GM12874 (cell line): Measurements from ENCODE around the gene RPL27A.

ENCODE experiments used
- TF ChIP-seq, protein P1 (sequence below): IDR thresholded peaks from 2 replicates; pipeline ENCODE4 v1.5.1; 2011; ENCODE audit warnings: low read depth, mild to moderate bottlenecking, control low read depth, low read length, moderate library complexity; ENCODE audit not compliant: insufficient read depth

The RPL27A gene

GRCh38 chr11:8730697-8731020 lies 48.1 kb downstream of the RPL27A start:
- TF ChIP-seq, protein P1, sequence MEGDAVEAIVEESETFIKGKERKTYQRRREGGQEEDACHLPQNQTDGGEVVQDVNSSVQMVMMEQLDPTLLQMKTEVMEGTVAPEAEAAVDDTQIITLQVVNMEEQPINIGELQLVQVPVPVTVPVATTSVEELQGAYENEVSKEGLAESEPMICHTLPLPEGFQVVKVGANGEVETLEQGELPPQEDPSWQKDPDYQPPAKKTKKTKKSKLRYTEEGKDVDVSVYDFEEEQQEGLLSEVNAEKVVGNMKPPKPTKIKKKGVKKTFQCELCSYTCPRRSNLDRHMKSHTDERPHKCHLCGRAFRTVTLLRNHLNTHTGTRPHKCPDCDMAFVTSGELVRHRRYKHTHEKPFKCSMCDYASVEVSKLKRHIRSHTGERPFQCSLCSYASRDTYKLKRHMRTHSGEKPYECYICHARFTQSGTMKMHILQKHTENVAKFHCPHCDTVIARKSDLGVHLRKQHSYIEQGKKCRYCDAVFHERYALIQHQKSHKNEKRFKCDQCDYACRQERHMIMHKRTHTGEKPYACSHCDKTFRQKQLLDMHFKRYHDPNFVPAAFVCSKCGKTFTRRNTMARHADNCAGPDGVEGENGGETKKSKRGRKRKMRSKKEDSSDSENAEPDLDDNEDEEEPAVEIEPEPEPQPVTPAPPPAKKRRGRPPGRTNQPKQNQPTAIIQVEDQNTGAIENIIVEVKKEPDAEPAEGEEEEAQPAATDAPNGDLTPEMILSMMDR: no peak

DNA sequence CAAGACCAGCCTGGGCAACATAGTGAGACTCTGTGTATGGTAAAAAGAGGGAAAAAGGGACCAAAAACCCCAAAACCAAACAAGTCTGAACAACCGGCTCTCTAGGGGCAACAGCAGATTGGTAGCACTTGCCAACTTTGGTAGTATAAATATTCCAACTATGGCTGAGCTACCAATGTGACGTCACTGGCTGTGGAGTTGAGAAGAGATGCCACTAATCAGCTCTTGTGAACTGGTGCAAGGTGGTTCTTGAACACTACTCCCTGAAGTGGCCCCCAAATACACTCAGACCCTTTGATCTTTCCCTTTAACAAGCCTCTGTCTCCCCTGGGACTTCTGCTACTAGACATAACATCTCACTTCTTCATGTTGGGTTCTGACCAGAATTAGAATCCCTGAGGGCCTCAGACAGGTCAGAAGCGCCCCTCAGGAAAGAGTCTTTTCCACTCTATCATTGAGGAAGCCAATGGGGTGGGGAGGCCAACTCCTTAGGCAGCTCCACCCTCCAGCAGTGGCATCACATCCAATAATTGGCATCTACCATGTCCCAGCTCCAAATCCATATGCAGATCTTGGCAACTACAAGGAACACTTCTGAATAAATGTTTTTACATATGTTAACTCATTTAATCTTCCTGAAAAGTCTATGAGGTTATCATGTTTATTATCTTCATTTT lies 49.2 kb downstream of the RPL27A start:
- TF ChIP-seq, protein P1: no peak

DNA sequence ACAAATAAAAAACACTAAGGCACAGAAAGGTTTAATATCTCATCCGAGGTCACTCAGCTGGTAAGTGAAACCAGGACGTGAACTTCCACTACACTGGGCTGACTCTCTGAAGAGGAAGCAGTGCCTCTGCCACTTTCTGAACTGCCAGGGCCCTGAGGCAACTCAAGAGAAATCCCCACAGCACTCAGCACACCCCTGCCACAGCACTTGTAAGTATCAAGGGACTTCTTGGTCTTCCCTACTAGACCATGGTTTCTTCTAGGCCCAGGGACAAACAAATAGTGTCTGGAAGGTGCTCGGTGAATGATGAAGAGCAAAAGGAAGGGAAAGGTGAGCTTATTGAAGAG lies 49.7 kb downstream of the RPL27A start:
- TF ChIP-seq, protein P1: no peak

GRCh38 chr11:8732748-8733241 lies 50.2 kb downstream of the RPL27A start:
- TF ChIP-seq, protein P1: no peak

GRCh38 chr11:8733852-8734251 lies 51.3 kb downstream of the RPL27A start:
- TF ChIP-seq, protein P1: no peak

DNA sequence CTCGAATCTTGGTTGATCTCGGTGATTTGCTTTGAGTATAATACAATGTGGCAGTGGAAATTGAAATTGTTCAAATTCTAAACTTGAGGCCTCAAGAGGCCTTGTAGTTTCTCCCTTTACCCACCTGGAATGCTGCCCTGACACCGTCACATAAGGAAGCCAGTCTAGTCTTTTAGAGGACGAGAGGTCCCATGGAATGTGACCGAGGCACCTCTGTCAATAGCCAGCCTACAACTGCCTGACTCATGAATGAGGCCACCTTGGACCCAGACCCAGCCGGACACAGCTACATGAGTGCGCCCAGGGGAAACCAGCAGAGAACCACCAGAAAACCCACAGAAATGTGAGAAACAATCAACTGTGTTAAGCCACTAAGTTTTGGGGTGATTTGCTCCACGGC lies 52.5 kb downstream of the RPL27A start:
- TF ChIP-seq, protein P1: no peak

DNA sequence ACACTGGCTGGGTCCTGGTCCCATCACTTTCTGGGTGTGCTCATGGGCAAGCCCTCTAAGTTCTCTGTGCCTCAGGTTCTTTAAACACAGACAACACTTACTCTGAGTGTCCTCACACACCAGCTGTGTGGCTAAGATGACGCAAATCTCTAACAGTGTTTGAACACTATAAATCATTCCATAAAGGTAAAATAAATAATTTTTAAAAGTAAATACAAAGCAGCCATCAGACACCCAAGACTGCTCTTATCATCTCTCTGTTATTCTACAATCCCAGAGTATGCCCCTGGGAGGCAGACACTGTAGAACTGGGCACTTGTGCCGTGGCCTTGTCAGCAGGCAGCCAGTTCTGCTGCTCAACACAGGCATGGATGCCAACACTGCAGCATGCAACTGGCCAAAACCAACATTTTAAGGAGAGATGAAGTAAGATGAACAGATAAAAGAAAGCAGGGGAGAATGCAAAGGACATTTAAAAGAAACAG lies 56.8 kb downstream of the RPL27A start:
- TF ChIP-seq, protein P1: no peak
